DOHH2 (cell line): Measurements from ENCODE around the gene METTL21C.

Source experiments
- H3F3A ChIP-seq: fragments of 200-600 bp; sonication (generic), shearing (Covaris generic); 2 replicates; pipeline ENCODE4 v1.6.0; 2016; ENCODE audit warnings: antibody characterized with exemption, mild to moderate bottlenecking; ENCODE audit not compliant: control insufficient read depth, insufficient read depth
- H3K27ac ChIP-seq: fragments of 200-600 bp; sonication (generic); 2 replicates; pipeline ENCODE4 v1.5.1; 2014; ENCODE audit warnings: low read depth, mild to moderate bottlenecking, low read length, moderate library complexity
- H3K27me3 ChIP-seq: fragments of 200-600 bp; sonication (generic); 2 replicates; pipeline ENCODE4 v1.6.1; 2014; ENCODE audit warnings: mild to moderate bottlenecking, low read length, mixed read lengths; ENCODE audit not compliant: control insufficient read depth
- H3K36me3 ChIP-seq: fragments of 200-600 bp; sonication (generic); 2 replicates; pipeline ENCODE4 v1.6.1; 2014; ENCODE audit warnings: mild to moderate bottlenecking, low read length, moderate library complexity, mixed read lengths; ENCODE audit not compliant: control insufficient read depth
- H3K4me1 ChIP-seq: fragments of 200-600 bp; sonication (generic); 2 replicates; pipeline ENCODE4 v1.6.1; 2014; ENCODE audit warnings: mild to moderate bottlenecking, low read length, mixed read lengths; ENCODE audit not compliant: control insufficient read depth
- H3K4me2 ChIP-seq: fragments of 200-600 bp; sonication (generic); 2 replicates; pipeline ENCODE4 v1.6.0; 2014; ENCODE audit warnings: mild to moderate bottlenecking, low read length, moderate library complexity
- H3K4me3 ChIP-seq: fragments of 200-600 bp; sonication (generic); 2 replicates; pipeline ENCODE4 v1.5.1; 2014; ENCODE audit warnings: mild to moderate bottlenecking, low read length, mixed read lengths
- H3K79me2 ChIP-seq: fragments of 200-600 bp; sonication (generic); 2 replicates; pipeline ENCODE4 v1.6.1; 2014; ENCODE audit warnings: mild to moderate bottlenecking, low read length, mixed read lengths; ENCODE audit not compliant: control insufficient read depth
- H3K9me2 ChIP-seq: fragments of 200-600 bp; sonication (generic); replicated peaks from 2 replicates; pipeline ENCODE4 v1.6.1; 2014; ENCODE audit warnings: mild to moderate bottlenecking, low read length, mixed read lengths; ENCODE audit not compliant: control insufficient read depth
- H3K9me3 ChIP-seq: fragments of 200-600 bp; sonication (generic); 2 replicates; pipeline ENCODE4 v1.6.1; 2014; ENCODE audit warnings: antibody characterized with exemption, low read length, mixed read lengths; ENCODE audit not compliant: control insufficient read depth, insufficient read depth
- H4K20me1 ChIP-seq: fragments of 200-600 bp; sonication (generic); 2 replicates; pipeline ENCODE4 v1.6.0; 2014; ENCODE audit warnings: low read depth, mild to moderate bottlenecking, antibody characterized with exemption, low read length, moderate library complexity; ENCODE audit not compliant: control insufficient read depth, insufficient read depth
- EZH2phosphoT487 ChIP-seq: fragments of 200-600 bp; sonication (generic); IDR thresholded peaks from 2 replicates; pipeline ENCODE4 v1.6.1; 2017; ENCODE audit warnings: borderline replicate concordance, mild to moderate bottlenecking, antibody characterized with exemption, low read length, moderate library complexity, mixed read lengths
- TF ChIP-seq, protein P1 (sequence below): fragments of 200-600 bp; sonication (generic); IDR thresholded peaks from one replicate; pipeline ENCODE4 v1.5.1; 2014; ENCODE audit warnings: antibody characterized with exemption, mild to moderate bottlenecking, low read depth, low read length; ENCODE audit not compliant: poor library complexity, severe bottlenecking

METTL21C gene

DNA sequence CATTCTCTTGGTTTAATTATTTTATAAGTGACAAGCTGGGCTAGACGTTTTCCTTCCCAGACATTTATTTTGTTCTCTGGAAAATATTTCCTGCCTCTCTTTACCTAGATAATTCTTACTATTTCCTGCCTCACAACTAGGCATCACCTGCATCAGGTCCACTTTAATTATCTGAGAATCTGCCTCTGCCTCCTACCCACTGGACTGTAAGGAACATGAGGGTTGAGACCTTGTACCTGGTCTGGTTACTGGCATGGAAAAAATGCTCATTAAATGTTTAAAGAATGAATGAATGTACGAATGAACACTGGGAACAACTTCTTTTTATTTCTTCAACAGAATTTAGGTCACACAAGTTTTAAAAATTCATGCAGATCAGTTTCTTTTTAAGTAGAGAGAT, 13.4 kb upstream of the METTL21C start:
- no peak overlapping the region for H3K4me3 ChIP-seq
- no peaks in the 10 kb centered on the region for H3K9me3 ChIP-seq
- H4K20me1 ChIP-seq = no peaks in the 10 kb centered on the region; the same call in 1 of the 2 replicates
- no peak for TF ChIP-seq EZH2phosphoT487
- TF ChIP-seq, protein P1, sequence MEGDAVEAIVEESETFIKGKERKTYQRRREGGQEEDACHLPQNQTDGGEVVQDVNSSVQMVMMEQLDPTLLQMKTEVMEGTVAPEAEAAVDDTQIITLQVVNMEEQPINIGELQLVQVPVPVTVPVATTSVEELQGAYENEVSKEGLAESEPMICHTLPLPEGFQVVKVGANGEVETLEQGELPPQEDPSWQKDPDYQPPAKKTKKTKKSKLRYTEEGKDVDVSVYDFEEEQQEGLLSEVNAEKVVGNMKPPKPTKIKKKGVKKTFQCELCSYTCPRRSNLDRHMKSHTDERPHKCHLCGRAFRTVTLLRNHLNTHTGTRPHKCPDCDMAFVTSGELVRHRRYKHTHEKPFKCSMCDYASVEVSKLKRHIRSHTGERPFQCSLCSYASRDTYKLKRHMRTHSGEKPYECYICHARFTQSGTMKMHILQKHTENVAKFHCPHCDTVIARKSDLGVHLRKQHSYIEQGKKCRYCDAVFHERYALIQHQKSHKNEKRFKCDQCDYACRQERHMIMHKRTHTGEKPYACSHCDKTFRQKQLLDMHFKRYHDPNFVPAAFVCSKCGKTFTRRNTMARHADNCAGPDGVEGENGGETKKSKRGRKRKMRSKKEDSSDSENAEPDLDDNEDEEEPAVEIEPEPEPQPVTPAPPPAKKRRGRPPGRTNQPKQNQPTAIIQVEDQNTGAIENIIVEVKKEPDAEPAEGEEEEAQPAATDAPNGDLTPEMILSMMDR = no peak
- no peaks in the 10 kb centered on the region for H3K36me3 ChIP-seq
- no peak overlapping the region for H3K27ac ChIP-seq
- no peaks in the 10 kb centered on the region for H3K4me1 ChIP-seq
- H3K27me3 ChIP-seq = no peaks in the 10 kb centered on the region
- H3K9me2 ChIP-seq = no peaks in the 10 kb centered on the region
- no peaks in the 10 kb centered on the region for H3F3A ChIP-seq
- no peak overlapping the region for H3K4me2 ChIP-seq
- no peaks in the 10 kb centered on the region for H3K79me2 ChIP-seq

DNA sequence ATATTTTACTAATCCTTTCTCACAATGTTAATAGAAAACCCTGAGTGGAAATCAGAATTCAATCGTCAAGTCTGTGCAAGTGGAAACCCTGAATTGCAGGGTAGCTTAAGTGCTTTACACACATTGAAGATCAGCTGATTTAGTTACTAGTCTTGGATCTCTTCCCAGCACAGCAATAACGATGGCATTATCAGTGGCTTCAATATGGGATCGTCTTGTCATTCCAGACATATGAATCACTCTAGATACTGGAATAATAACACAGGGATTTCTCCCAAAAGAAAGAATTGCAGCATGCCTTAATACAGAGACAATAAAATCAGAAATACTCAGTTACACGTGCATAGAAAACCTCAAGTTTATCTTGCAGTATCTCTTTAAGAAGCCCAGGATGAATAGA, 12.6 kb upstream of the METTL21C start:
- Histone ChIP-seq H3F3A (no peaks in the 10 kb centered on the region), H3K79me2 (no peaks in the 10 kb centered on the region), H3K4me1 (no peaks in the 10 kb centered on the region), H3K27ac (no peak overlapping the region), H3K9me2 (no peaks in the 10 kb centered on the region), H3K36me3 (no peaks in the 10 kb centered on the region), H4K20me1 (no peaks in the 10 kb centered on the region; the same call in 1 of the 2 replicates), H3K27me3 (no peaks in the 10 kb centered on the region), H3K9me3 (no peaks in the 10 kb centered on the region), H3K4me2 (no peak overlapping the region), H3K4me3 (no peak overlapping the region)
- TF ChIP-seq, protein P1 = no peak
- TF ChIP-seq EZH2phosphoT487 = no peak

DNA sequence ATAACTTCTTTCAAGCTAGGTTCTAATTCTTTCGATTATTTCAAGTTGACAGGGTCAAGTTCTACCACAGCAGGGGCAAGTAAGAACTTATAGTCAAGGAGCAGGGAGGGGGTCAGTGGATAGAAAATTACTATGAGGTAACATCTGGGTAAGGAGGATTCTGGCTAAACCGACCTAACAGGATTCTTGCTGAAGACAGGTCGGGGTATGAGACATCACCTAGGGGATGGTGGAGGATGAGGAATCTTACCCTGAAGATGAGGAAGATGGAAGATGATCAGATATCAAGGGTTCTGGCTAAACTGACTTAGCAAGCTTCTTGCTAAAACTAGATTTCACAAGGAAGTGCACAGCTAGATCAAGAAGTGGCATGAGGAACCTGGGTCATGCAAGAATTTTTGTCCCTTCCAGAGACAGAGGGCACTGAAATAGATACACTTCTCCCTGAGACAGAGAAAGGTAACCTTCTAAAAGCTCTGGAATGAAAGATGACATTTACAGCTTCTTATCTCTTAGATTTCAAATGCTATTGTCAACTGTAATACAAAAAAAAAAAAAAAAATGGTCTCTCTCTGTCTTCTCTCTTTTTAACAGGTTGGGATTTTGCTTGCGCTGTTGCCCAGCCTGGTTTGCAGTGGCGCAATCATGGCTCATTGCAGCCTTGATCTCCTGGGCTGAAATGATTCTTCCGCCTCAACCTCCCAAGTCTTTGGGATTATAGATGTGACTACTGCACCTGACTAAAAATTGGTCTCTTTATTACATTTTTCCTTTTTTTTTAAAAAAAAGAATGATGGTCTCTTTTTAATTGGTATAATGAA, 9.6 kb upstream of the METTL21C start:
- Histone ChIP-seq H3K9me2 (no peaks in the 10 kb centered on the region), H3K9me3 (no peaks in the 10 kb centered on the region), H3K4me3 (no peak overlapping the region), H3K27ac (no peak overlapping the region), H3K36me3 (no peaks in the 10 kb centered on the region), H3F3A (no peaks in the 10 kb centered on the region), H3K4me2 (no peak overlapping the region), H3K79me2 (no peaks in the 10 kb centered on the region), H3K27me3 (no peaks in the 10 kb centered on the region), H4K20me1 (no peaks in the 10 kb centered on the region; the same call in 1 of the 2 replicates), H3K4me1 (no peaks in the 10 kb centered on the region)
- TF ChIP-seq, protein P1 = no peak
- no peak for TF ChIP-seq EZH2phosphoT487
